Keratinocyte (primary cell): ENCODE measurements around the gene LDAH. TPM values are rescaled to one million over a fixed set of nuclear protein-coding genes. Genes with fewer than 3 reads are reported as not detected.

Source experiments
- DNase-seq: peaks from one replicate; pipeline ENCODE4 v3.0.0-alpha.2; 2011; ENCODE audit warnings: low read depth, missing footprints, low spot score
- FAIRE-seq: peaks from 2 replicates; lab custom pipeline; 2011; peaks lifted over from hg19 to GRCh38; lab: Jason Lieb, UNC
- H2AFZ ChIP-seq: 2 replicates; pipeline ENCODE4 v1.6.0; 2012; ENCODE audit warnings: low read length, control low read depth, inconsistent platforms; ENCODE audit not compliant: control insufficient read depth
- H3K27ac ChIP-seq: 2 replicates; pipeline ENCODE4 v1.5.1; 2011; ENCODE audit warnings: low read length; ENCODE audit not compliant: control insufficient read depth, insufficient read depth
- H3K27me3 ChIP-seq: 3 replicates; pipeline ENCODE4 v1.6.0; 2011; ENCODE audit warnings: low read length; ENCODE audit not compliant: control insufficient read depth, insufficient read depth; ENCODE audit errors: extremely low read depth
- H3K36me3 ChIP-seq, 2 experiments: 2 replicates in 1 of 2; 3 replicates in 1 of 2; pipeline ENCODE4 v1.5.1; 2011; ENCODE audit warnings: low read length in 2 of 2, mild to moderate bottlenecking in 1 of 2; ENCODE audit not compliant: control insufficient read depth in 2 of 2, insufficient read depth in 2 of 2; ENCODE audit errors: extremely low read depth in 1 of 2
- H3K4me1 ChIP-seq: 3 replicates; pipeline ENCODE4 v1.5.1; 2011; ENCODE audit warnings: low read length; ENCODE audit not compliant: control insufficient read depth, insufficient read depth; ENCODE audit errors: extremely low read depth
- H3K4me2 ChIP-seq: 3 replicates; pipeline ENCODE4 v1.6.0; 2011; ENCODE audit warnings: low read depth, low read length; ENCODE audit not compliant: control insufficient read depth, insufficient read depth; ENCODE audit errors: extremely low read depth
- H3K4me3 ChIP-seq, 3 experiments: fragments of 200-600 bp in 1 of 3; sonication (generic) in 1 of 3; 2 replicates in 2 of 3; 3 replicates in 1 of 3; pipeline ENCODE4 v1.5.1; 2011 to 2016; ENCODE audit warnings: low read length in 3 of 3, mild to moderate bottlenecking in 3 of 3, control low read depth in 2 of 3, inconsistent platforms in 1 of 3, low read depth in 1 of 3, mixed read lengths in 1 of 3, mixed run types in 1 of 3, moderate library complexity in 1 of 3; ENCODE audit not compliant: control insufficient read depth in 2 of 3, insufficient read depth in 2 of 3; ENCODE audit errors: extremely low read depth in 1 of 3
- H3K79me2 ChIP-seq: 2 replicates; pipeline ENCODE4 v1.6.0; 2012; ENCODE audit warnings: low read length; ENCODE audit not compliant: control insufficient read depth, insufficient read depth
- H3K9ac ChIP-seq: 3 replicates; pipeline ENCODE4 v1.6.0; 2011; ENCODE audit warnings: low read length; ENCODE audit not compliant: control insufficient read depth, insufficient read depth; ENCODE audit errors: extremely low read depth
- H3K9me1 ChIP-seq: 3 replicates; pipeline ENCODE4 v1.6.0; 2011; ENCODE audit warnings: low read length; ENCODE audit not compliant: control insufficient read depth, insufficient read depth; ENCODE audit errors: extremely low read depth
- H3K9me3 ChIP-seq: 2 replicates; pipeline ENCODE4 v1.5.1; 2012; ENCODE audit warnings: low read depth, low read length; ENCODE audit not compliant: control insufficient read depth
- H4K20me1 ChIP-seq: 3 replicates; pipeline ENCODE4 v1.6.0; 2011; ENCODE audit warnings: low read length; ENCODE audit not compliant: control insufficient read depth, insufficient read depth; ENCODE audit errors: extremely low read depth
- EZH2 ChIP-seq: IDR thresholded peaks from one replicate; pipeline ENCODE4 v1.6.1; 2012; ENCODE audit warnings: inconsistent platforms, mild to moderate bottlenecking, low read length, moderate library complexity
- dilution Hi-C: fragments of 300-500 bp; cut with MboI; formaldehyde crosslinking; loops from one replicate; pipeline ENCODE4 v1.7.0; 2020; ENCODE audit warnings: low sequenced_read_pairs; ENCODE audit not compliant: extremely low pct_ligation_motif_present
- polyA plus RNA-seq, 5 experiments: library from polyadenylated mRNA; depleted of rRNA in 3 of 5; stranded (reverse) in 3 of 5; stranded (forward) in 1 of 5; unstranded in 1 of 5; fragments of >200 nt; gene quantifications; 1 replicate in 1 of 5; 2 replicates in 3 of 5; 3 replicates in 1 of 5; pipeline versions ENCODE4 v1.2.1 to v1.2.3, GENCODE V29; 2011 to 2012; ENCODE audit warnings: missing spikeins in 2 of 5, low read depth in 1 of 5, low replicate concordance in 1 of 5
- TF ChIP-seq, protein P1 (sequence below), 3 experiments: IDR thresholded peaks in 1 of 3; conservative IDR thresholded peaks in 1 of 3; optimal IDR thresholded peaks in 1 of 3; 2 replicates in 2 of 3; 3 replicates in 1 of 3; pipeline versions ENCODE3 to v1.5.1; 2011; ENCODE audit warnings: low read length in 3 of 3, mild to moderate bottlenecking in 3 of 3, moderate library complexity in 2 of 3, control low read depth in 1 of 3, inconsistent platforms in 1 of 3; ENCODE audit not compliant: insufficient read depth in 2 of 3; ENCODE audit errors: extremely low read depth in 1 of 3

Gene LDAH
- polyA plus RNA-seq, 1 donor (not counting 4 experiments of a cell fraction or from before 2014, with no cell fraction given), result 22.7 TPM

DNA sequence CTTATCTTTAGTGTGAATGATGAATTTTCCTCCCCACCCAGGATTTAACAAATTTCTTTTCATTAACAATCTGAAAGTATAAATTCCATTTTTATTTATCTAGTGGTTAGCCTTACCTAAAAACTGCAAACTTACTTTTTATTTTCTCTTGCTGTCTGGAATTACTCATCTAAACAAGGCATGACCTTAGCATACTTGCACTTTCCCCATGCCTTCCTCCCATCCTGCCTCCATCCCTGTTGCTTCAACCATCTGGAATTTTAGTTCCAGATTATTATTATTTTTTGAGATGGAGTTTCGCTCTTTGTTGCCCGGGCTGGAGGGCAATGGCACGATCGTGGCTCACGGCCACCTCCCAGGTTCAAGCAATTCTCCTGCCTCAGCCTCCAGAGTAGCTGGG, 120.3 kb downstream of the LDAH start:
- DNase-seq (no peak), FAIRE-seq (no peak)
- dilution Hi-C loops, result no loop called here
- H3K27me3 ChIP-seq, result no peaks in the 10 kb centered on the region
- H3K4me1 ChIP-seq, result no peaks in the 10 kb centered on the region
- no peak overlapping the region for H3K27ac ChIP-seq
- H3K9me1 ChIP-seq, result no peaks in the 10 kb centered on the region
- TF ChIP-seq, protein P1, sequence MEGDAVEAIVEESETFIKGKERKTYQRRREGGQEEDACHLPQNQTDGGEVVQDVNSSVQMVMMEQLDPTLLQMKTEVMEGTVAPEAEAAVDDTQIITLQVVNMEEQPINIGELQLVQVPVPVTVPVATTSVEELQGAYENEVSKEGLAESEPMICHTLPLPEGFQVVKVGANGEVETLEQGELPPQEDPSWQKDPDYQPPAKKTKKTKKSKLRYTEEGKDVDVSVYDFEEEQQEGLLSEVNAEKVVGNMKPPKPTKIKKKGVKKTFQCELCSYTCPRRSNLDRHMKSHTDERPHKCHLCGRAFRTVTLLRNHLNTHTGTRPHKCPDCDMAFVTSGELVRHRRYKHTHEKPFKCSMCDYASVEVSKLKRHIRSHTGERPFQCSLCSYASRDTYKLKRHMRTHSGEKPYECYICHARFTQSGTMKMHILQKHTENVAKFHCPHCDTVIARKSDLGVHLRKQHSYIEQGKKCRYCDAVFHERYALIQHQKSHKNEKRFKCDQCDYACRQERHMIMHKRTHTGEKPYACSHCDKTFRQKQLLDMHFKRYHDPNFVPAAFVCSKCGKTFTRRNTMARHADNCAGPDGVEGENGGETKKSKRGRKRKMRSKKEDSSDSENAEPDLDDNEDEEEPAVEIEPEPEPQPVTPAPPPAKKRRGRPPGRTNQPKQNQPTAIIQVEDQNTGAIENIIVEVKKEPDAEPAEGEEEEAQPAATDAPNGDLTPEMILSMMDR (optimal IDR thresholded peaks at IDR 0.05 in 1 of 3, IDR thresholded peaks at IDR 0.05 in 1 of 3, conservative IDR thresholded peaks at IDR 0.05 in 1 of 3; ENCODE audit: extremely low read depth in 1 of 3, insufficient read depth in 2 of 3, low read length in 3 of 3), result no peak
- TF ChIP-seq EZH2, result no peak
- no peaks in the 10 kb centered on the region for H4K20me1 ChIP-seq
- no peak overlapping the region for H2AFZ ChIP-seq
- no peaks in the 10 kb centered on the region for H3K79me2 ChIP-seq
- H3K4me3 ChIP-seq, result no peak overlapping the region
- no peaks in the 10 kb centered on the region for H3K36me3 ChIP-seq
- H3K9ac ChIP-seq, result no peak overlapping the region
- no peaks in the 10 kb centered on the region for H3K9me3 ChIP-seq
- no peak overlapping the region for H3K4me2 ChIP-seq

DNA sequence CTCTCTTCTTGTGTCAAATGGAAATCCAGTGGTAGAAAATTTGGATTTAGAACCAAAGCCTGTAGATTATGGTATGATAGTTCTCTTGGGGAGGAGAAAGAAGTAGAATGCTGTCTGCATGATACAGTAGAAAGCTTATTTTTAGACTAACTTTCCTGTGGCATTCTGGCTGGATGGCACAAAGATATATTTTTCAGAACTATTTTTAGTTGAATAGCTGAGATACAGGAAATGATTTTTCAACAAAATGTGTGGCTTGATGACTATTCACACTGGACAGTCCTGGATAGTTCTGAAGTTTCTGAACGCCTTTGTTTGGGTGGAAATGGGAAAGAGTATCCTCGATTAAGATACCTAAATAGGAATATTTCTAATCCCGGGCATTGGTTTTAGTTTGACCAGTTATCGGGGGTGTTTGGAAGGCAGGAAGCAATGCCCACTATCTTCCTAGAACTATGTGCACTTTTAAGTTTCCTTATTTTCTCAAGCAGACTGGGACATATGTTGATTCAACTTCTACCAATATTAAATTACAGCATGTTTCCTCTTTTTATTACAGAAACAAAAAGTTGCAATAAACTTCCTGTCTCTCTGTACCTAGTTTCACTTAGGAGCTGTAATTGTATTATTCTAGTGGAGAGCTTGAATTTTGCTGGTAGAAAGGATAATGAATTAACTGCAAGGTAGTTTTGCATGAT, 123.8 kb downstream of the LDAH start:
- H3K27me3 ChIP-seq, result no peaks in the 10 kb centered on the region
- no peak for TF ChIP-seq EZH2
- TF ChIP-seq, protein P1 (optimal IDR thresholded peaks at IDR 0.05 in 1 of 3, IDR thresholded peaks at IDR 0.05 in 1 of 3, conservative IDR thresholded peaks at IDR 0.05 in 1 of 3; ENCODE audit: extremely low read depth in 1 of 3, insufficient read depth in 2 of 3, low read length in 3 of 3), result no peak
- FAIRE-seq, result no peak

More for the DNA sequence above, 123.8 kb downstream of the LDAH start:
- Histone ChIP-seq H3K27ac (no peak overlapping the region), H4K20me1 (no peaks in the 10 kb centered on the region), H2AFZ (no peak overlapping the region), H3K4me3 (no peak overlapping the region), H3K9me1 (no peaks in the 10 kb centered on the region), H3K9ac (no peak overlapping the region), H3K9me3 (no peaks in the 10 kb centered on the region), H3K79me2 (no peaks in the 10 kb centered on the region), H3K36me3 (peaks cover 0 to 1% of the 10 kb centered on the region in 2 experiments), H3K4me2 (no peak overlapping the region), H3K4me1 (no peaks in the 10 kb centered on the region)
- dilution Hi-C loops, result no loop called here
- no peak for DNase-seq
